ENCODE data around the gene SERPINB13.

GRCh38 chr18:63596964-63597363 is 9.8 kb downstream of the SERPINB13 start:
- TF ChIP-seq CTCF (conservative IDR thresholded peaks at IDR 0.05), result no peak
- no peak for TF ChIP-seq ZFX (IDR thresholded peaks at IDR 0.05)
